Tibial nerve (tissue), 4 donors: ENCODE results near the gene OR10R2. TPM values are rescaled to one million over a fixed set of nuclear protein-coding genes. Genes with fewer than 3 reads are reported as not detected.

ENCODE experiments used
- DNase-seq, 2 donors: peaks; one replicate each; pipeline ENCODE4 v3.0.0-alpha.2; 2019; ENCODE audit warnings: low spot score in 2 of 2
- H3K27ac ChIP-seq, 4 donors: fragments of 200-600 bp; sonication (generic) in 3 of 4; one replicate each; pipeline ENCODE4 v1.5.1; 2017 to 2019; ENCODE audit warnings: mild to moderate bottlenecking in 1 of 4
- H3K27me3 ChIP-seq, 2 donors: fragments of 200-600 bp; sonication (generic) in 1 of 2; one replicate each; pipeline versions ENCODE4 v1.5.1 to v1.6.0; 2017 to 2019
- H3K36me3 ChIP-seq, 3 donors: fragments of 200-600 bp; sonication (generic); one replicate each; pipeline ENCODE4 v1.5.1; 2018 to 2019
- H3K4me1 ChIP-seq, 4 donors: fragments of 200-600 bp; sonication (generic) in 3 of 4; one replicate each; pipeline ENCODE4 v1.5.1; 2017 to 2019
- H3K4me3 ChIP-seq, 4 donors: fragments of 200-600 bp; sonication (generic) in 3 of 4; one replicate each; pipeline ENCODE4 v1.5.1; 2017 to 2019; ENCODE audit warnings: mild to moderate bottlenecking in 1 of 4, moderate library complexity in 1 of 4
- H3K9me3 ChIP-seq, 4 donors: fragments of 200-600 bp; sonication (generic) in 3 of 4; one replicate each; pipeline ENCODE4 v1.5.1; 2017 to 2019
- CTCF ChIP-seq, 5 experiments: fragments of 200-600 bp in 3 of 5; fragments of 450-650 bp in 2 of 5; sonication (generic) in 3 of 5; IDR thresholded peaks; one replicate each; pipeline ENCODE4 v1.5.1; 2016 to 2019; ENCODE audit warnings: antibody characterized with exemption in 5 of 5, mild to moderate bottlenecking in 3 of 5, moderate library complexity in 2 of 5
- EP300 ChIP-seq, 2 donors: sonication (generic); formaldehyde crosslinking; IDR thresholded peaks; one replicate each; pipeline ENCODE4 v1.6.1; 2017; ENCODE audit warnings: antibody characterized with exemption in 2 of 2, mild to moderate bottlenecking in 1 of 2
- POLR2A ChIP-seq, 2 donors: fragments of 450-650 bp; IDR thresholded peaks; one replicate each; pipeline ENCODE4 v1.6.1; 2017; ENCODE audit warnings: antibody characterized with exemption in 2 of 2, mild to moderate bottlenecking in 2 of 2, moderate library complexity in 2 of 2
- WGBS, 2 donors: methylation state at CpG; one replicate each; pipeline ENCODE4 v1.1.5; 2018; 5-methylcytosine and 5-hydroxymethylcytosine counted together
- total RNA-seq, 4 donors: library from RNA; depleted of rRNA; stranded (reverse); fragments of >200 nt; gene quantifications; one replicate each; pipeline ENCODE4 v1.1.0, GENCODE V29; 2016

Gene OR10R2
- total RNA-seq, 4 donors from 2014 or later: not detected

GRCh38 chr1:158507511-158507910, 35.5 kb downstream of the OR10R2 start:
- DNase-seq: no peak
- no peak overlapping the region for H3K4me3 ChIP-seq
- no peaks in the 10 kb centered on the region for H3K36me3 ChIP-seq
- no peaks in the 10 kb centered on the region for H3K27me3 ChIP-seq
- WGBS, 2 donors: 93% methylated on average over 2 of the region's 2 CpGs
- H3K4me1 ChIP-seq: peaks cover 0 to 7% (median 0%) of the 10 kb centered on the region in 4 donors
- TF ChIP-seq POLR2A (IDR thresholded peaks at IDR 0.05): no peak
- no peak for TF ChIP-seq EP300 (IDR thresholded peaks at IDR 0.05)
- H3K27ac ChIP-seq: no peak overlapping the region
- H3K9me3 ChIP-seq: no peaks in the 10 kb centered on the region

- 19 to 20% methylated on average over 4 of the region's 4 CpGs for WGBS, 2 donors
- H3K4me3 ChIP-seq: no peak overlapping the region
- TF ChIP-seq POLR2A (IDR thresholded peaks at IDR 0.05): no peak
- no peak for TF ChIP-seq EP300 (IDR thresholded peaks at IDR 0.05)
- TF ChIP-seq CTCF (IDR thresholded peaks at IDR 0.05): no peak
These were observed 37.6 kb downstream of the OR10R2 start for GRCh38 chr1:158509471-158510156.

GRCh38 chr1:158516966-158517365, 44.9 kb downstream of the OR10R2 start:
- Histone ChIP-seq H3K9me3 (peaks cover 0 to 10% (median 0%) of the 10 kb centered on the region in 4 donors), H3K27ac (no peak overlapping the region), H3K27me3 (no peaks in the 10 kb centered on the region), H3K4me3 (no peak overlapping the region), H3K4me1 (no peaks in the 10 kb centered on the region), H3K36me3 (no peaks in the 10 kb centered on the region)
- DNase-seq: no peak
- TF ChIP-seq POLR2A (IDR thresholded peaks at IDR 0.05) (no peak), EP300 (IDR thresholded peaks at IDR 0.05) (no peak), CTCF (IDR thresholded peaks at IDR 0.05) (no peak)

More at GRCh38 chr1:158509471-158510156, 37.6 kb downstream of the OR10R2 start:
- no peak overlapping the region for H3K27ac ChIP-seq
- DNase-seq: peak in 1 of 2 donors; percentile 9
- no peaks in the 10 kb centered on the region for H3K27me3 ChIP-seq
- no peaks in the 10 kb centered on the region for H3K9me3 ChIP-seq
- peaks cover 0 to 7% (median 0%) of the 10 kb centered on the region in 4 donors for H3K4me1 ChIP-seq
- H3K36me3 ChIP-seq: no peaks in the 10 kb centered on the region

- WGBS, 2 donors: 66 to 76% methylated on average over 1 of the region's 1 CpG
- no peak for DNase-seq
- Histone ChIP-seq H3K27ac (no peak overlapping the region), H3K27me3 (no peaks in the 10 kb centered on the region), H3K36me3 (no peaks in the 10 kb centered on the region), H3K9me3 (peaks cover 0 to 10% (median 0%) of the 10 kb centered on the region in 4 donors), H3K4me1 (no peaks in the 10 kb centered on the region), H3K4me3 (no peak overlapping the region)
- no peak for TF ChIP-seq EP300 (IDR thresholded peaks at IDR 0.05)
- TF ChIP-seq POLR2A (IDR thresholded peaks at IDR 0.05): no peak
- no peak for TF ChIP-seq CTCF (IDR thresholded peaks at IDR 0.05)
These were observed 48.0 kb downstream of the OR10R2 start for GRCh38 chr1:158520021-158520420.

GRCh38 chr1:158520955-158521665, 49.1 kb downstream of the OR10R2 start:
- DNase-seq: no peak
- Histone ChIP-seq H3K36me3 (no peaks in the 10 kb centered on the region), H3K9me3 (peaks cover 0 to 10% (median 0%) of the 10 kb centered on the region in 4 donors), H3K27me3 (no peaks in the 10 kb centered on the region), H3K27ac (no peak overlapping the region), H3K4me3 (no peak overlapping the region), H3K4me1 (no peaks in the 10 kb centered on the region)
- 94% methylated on average over 3 of the region's 3 CpGs for WGBS, 2 donors
- TF ChIP-seq EP300 (IDR thresholded peaks at IDR 0.05) (no peak), CTCF (IDR thresholded peaks at IDR 0.05) (no peak), POLR2A (IDR thresholded peaks at IDR 0.05) (no peak)
